H7 (cell line): ENCODE results near the gene ISLR. TPM values are rescaled to one million over a fixed set of nuclear protein-coding genes. Genes with fewer than 3 reads are reported as not detected.

Experiments
- DNase-seq: peaks from one replicate; pipeline ENCODE4 v3.0.0; 2012
- H3K27me3 ChIP-seq: 2 replicates; pipeline ENCODE4 v1.6.0; 2011; ENCODE audit warnings: mild to moderate bottlenecking, low read length; ENCODE audit not compliant: control insufficient read depth, insufficient read depth
- H3K36me3 ChIP-seq: replicated peaks from 2 replicates; pipeline ENCODE4 v1.5.1; 2011; ENCODE audit warnings: low read length; ENCODE audit not compliant: control insufficient read depth, insufficient read depth
- H3K4me3 ChIP-seq: 2 replicates; pipeline ENCODE4 v1.5.1; 2011; ENCODE audit warnings: low read depth, mild to moderate bottlenecking, control low read depth, low read length, moderate library complexity; ENCODE audit not compliant: insufficient read depth
- total RNA-seq: library from RNA; depleted of rRNA; stranded (reverse); fragments of >200 nt; shearing (Covaris generic); gene quantifications from 2 replicates; pipeline ENCODE4 v1.2.3, GENCODE V29; 2014; rRNA removed

ISLR gene, protein sequence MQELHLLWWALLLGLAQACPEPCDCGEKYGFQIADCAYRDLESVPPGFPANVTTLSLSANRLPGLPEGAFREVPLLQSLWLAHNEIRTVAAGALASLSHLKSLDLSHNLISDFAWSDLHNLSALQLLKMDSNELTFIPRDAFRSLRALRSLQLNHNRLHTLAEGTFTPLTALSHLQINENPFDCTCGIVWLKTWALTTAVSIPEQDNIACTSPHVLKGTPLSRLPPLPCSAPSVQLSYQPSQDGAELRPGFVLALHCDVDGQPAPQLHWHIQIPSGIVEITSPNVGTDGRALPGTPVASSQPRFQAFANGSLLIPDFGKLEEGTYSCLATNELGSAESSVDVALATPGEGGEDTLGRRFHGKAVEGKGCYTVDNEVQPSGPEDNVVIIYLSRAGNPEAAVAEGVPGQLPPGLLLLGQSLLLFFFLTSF
- 15.1 and 20.5 TPM in 2 replicates for total RNA-seq

GRCh38 chr15:74173380-74174218, at the start of gene ISLR:
Gene ISLR, plus strand, starts transcription at chr15:74173710. Its CDS starts 1,149 bp downstream, at chr15:74174859.
- H3K4me3 ChIP-seq = no peak within 1 kb of the TSS
- no peaks in the 10 kb centered on the region; the same call in 1 of the 2 replicates for H3K27me3 ChIP-seq
- H3K36me3 ChIP-seq = no peaks in the 10 kb centered on the region
- peak; percentile 77 for DNase-seq

DNA sequence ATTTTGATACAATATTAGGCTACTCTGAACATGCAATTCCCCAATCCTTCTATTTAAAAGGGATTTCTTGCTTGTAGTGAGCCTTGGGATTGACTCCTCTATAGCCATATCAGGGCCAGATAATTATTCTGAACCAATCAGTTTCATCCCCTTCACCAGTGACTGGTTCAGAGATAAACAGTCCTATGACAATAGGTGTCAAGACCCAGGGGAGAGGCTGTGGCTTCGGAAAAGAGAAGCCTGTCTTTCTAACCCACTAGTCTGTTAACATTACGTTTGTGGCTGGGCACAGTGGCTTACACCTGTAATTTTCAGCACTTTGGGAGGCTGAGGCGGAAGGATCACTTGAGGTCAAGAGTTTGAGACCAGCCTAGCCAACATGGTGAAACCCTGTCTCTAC, 49.3 kb upstream of the ISLR start:
- Histone ChIP-seq H3K4me3 (no peak overlapping the region), H3K27me3 (peaks cover 27% of the 10 kb centered on the region), H3K36me3 (no peaks in the 10 kb centered on the region)
- no peak for DNase-seq

- H3K36me3 ChIP-seq = no peaks in the 10 kb centered on the region
- H3K27me3 ChIP-seq = peaks cover 33% of the 10 kb centered on the region
- no peak for DNase-seq
- no peak overlapping the region for H3K4me3 ChIP-seq
These were observed 48.8 kb upstream of the ISLR start for GRCh38 chr15:74124759-74125158.

GRCh38 chr15:74127255-74127953, 46.1 kb upstream of the ISLR start:
- H3K4me3 ChIP-seq = peak overlapping the region; percentile 56
- DNase-seq = peak; percentile 95
- H3K36me3 ChIP-seq = no peaks in the 10 kb centered on the region
- peaks cover 56% of the 10 kb centered on the region for H3K27me3 ChIP-seq

- H3K36me3 ChIP-seq = no peaks in the 10 kb centered on the region
- DNase-seq = peak; percentile 76
- H3K4me3 ChIP-seq = peak overlapping the region; percentile 56
- peaks cover 63% of the 10 kb centered on the region for H3K27me3 ChIP-seq
These were observed 45.3 kb upstream of the ISLR start for GRCh38 chr15:74127954-74128784.

DNA sequence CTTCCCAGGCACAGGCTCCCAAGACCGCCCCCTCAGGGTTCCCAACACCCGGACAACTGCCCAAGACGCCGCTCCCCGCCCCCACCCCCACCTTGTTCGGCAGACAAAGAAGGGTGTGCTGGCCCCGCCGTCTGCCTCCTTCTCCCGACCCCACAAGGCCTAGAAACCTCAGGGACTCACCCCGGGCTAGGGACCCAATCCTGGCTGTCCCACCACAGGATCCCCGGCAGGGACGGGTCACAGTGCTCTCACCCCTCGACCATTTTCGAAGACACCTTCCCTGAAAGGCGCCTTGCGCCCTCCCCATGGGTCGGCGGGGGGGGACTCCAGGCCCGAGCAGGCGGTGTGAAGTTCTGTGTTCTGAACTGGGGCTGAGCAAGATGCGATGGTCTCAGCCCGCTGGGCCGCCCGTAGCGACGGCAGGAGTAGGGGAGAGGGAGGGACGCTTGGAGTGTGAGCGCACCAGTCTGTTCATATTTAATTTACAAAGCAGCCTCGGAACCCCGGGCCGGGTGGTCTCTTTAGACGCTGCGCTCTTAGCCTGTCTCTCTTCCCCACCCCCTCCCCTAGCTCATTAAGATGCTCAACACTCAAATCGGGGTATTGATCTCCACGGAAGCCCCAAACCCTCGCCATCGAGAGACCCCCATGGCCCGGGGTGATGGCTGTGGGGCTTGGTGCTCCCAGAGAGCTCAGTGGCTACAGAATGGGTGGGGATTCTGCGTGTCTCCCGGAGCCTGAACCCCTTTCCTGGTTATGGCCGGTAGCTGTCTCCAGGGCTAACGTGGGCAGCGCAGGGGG, 44.5 kb upstream of the ISLR start:
- Histone ChIP-seq H3K36me3 (no peaks in the 10 kb centered on the region), H3K27me3 (peaks cover 70% of the 10 kb centered on the region), H3K4me3 (peak overlapping the region; percentile 56)
- DNase-seq = peak; percentile 74

GRCh38 chr15:74129586-74130154, 43.8 kb upstream of the ISLR start:
- Histone ChIP-seq H3K4me3 (peak overlapping the region; percentile 56), H3K27me3 (peaks cover 77% of the 10 kb centered on the region), H3K36me3 (no peaks in the 10 kb centered on the region)
- no peak for DNase-seq

DNA sequence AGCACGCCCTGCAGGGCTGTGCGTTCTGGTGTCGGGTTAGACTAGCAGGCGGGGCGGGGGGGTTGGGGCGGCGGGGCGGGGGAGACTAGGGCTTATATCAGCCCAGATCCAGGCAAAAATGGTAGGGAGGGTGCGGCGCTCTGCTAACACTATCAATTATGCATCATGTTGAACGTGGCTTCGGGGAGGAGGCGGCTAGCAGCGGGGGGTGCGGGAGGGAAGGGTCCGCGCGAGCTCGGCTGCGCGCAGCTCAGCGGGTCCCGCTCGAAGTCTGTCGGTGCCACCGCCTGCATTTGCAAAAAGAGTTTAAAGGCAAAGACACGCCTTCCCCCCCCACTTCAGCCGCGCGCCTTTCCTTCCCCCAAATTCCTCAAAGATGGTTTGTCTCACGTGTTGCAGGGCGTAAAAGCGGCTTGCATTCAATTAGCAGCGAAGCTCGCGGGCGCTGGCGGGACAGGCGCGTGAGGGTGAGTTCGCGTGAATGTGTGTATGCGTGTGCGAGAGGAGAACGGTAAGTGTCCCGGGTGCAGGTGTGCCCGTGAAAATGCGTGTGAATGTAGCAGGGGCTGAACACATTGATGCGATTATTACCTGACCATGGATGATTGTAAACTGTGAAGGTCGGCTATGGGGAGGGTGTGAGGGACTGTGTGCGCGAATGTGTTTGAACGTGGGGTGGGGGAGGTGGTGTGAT, 43.2 kb upstream of the ISLR start, which contains the start of gene ISLR2:
Gene ISLR2 (plus strand): TSS at position 432 of the 694 bp plus-strand sequence. CDS start 2,169 bp downstream, outside the sequence.
- H3K4me3 ChIP-seq = peak within 1 kb of the TSS; percentile 56
- no peaks in the 10 kb centered on the region for H3K36me3 ChIP-seq
- DNase-seq = peak; percentile 87
- H3K27me3 ChIP-seq = peaks cover 83% of the 10 kb centered on the region

- Histone ChIP-seq H3K36me3 (no peaks in the 10 kb centered on the region), H3K27me3 (peaks cover 91% of the 10 kb centered on the region), H3K4me3 (peak overlapping the region; percentile 37)
- peak; percentile 52 for DNase-seq
These were observed 42.5 kb upstream of the ISLR start for GRCh38 chr15:74130849-74131627.

DNA sequence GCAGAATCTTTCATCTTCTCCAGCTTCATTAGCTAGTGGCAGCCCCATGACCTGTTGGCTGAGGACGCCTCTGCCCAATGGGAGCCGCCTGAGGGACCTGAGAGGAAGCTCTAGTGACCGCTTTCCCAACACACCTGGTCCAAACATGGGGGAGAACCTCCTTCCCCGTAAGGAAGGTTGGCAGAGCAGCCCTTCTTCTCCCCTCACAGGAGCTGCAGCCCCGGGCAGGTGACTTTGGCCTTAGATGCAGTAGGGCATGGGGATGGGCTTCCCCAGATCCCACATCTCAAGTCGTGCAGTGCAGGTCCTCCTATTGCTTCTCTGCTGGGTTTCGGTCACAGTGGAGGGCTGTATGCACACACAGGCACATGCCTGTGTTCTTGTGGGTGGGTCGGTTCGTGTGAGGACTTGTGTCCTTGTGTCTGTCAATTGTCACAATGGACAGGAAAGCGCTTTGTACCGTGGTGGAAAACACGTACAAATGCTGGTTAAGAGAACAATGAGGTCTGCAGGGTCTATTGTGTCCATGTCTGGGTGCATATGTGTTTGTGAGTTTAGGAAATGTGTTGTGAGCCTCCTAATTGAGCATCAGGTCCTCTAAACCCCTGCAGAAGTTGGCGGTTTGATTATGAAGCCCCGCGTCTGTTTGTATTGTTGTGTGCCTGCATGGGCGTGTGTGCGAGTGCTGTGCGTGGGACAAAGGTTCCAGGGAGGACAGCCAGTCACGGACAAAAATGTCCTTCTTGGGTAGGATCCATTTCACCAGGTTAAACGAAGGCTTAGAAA, 41.7 kb upstream of the ISLR start:
- Histone ChIP-seq H3K4me3 (no peak overlapping the region), H3K36me3 (no peaks in the 10 kb centered on the region), H3K27me3 (peaks cover 96% of the 10 kb centered on the region)
- DNase-seq = no peak
